ENCODE data around the gene ATP8A2.

- TF ChIP-seq, protein P1, sequence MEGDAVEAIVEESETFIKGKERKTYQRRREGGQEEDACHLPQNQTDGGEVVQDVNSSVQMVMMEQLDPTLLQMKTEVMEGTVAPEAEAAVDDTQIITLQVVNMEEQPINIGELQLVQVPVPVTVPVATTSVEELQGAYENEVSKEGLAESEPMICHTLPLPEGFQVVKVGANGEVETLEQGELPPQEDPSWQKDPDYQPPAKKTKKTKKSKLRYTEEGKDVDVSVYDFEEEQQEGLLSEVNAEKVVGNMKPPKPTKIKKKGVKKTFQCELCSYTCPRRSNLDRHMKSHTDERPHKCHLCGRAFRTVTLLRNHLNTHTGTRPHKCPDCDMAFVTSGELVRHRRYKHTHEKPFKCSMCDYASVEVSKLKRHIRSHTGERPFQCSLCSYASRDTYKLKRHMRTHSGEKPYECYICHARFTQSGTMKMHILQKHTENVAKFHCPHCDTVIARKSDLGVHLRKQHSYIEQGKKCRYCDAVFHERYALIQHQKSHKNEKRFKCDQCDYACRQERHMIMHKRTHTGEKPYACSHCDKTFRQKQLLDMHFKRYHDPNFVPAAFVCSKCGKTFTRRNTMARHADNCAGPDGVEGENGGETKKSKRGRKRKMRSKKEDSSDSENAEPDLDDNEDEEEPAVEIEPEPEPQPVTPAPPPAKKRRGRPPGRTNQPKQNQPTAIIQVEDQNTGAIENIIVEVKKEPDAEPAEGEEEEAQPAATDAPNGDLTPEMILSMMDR (IDR thresholded peaks at IDR 0.05), result no peak
- TF ChIP-seq POLR2A (IDR thresholded peaks at IDR 0.05; ENCODE audit: low read depth) (no peak), EP300 (IDR thresholded peaks at IDR 0.05) (no peak), POLR2AphosphoS5 (IDR thresholded peaks at IDR 0.05) (no peak)
These were observed 282.5 kb downstream of the ATP8A2 start for GRCh38 chr13:25654322-25654721.
